ENCODE measurements around the gene FBXW2. TPM values are rescaled to one million over a fixed set of nuclear protein-coding genes. Genes with fewer than 3 reads are reported as not detected.
"Not testable (repeated sequence)": the region's sequence is repeated elsewhere in the genome, so short reads cannot be mapped to it uniquely, and the experiment has no call there.

The FBXW2 gene
- total and polyA plus RNA-seq, 2 donors (not counting 1 experiment from before 2014, with no cell fraction given) = 33.5 to 77.5 TPM

DNA sequence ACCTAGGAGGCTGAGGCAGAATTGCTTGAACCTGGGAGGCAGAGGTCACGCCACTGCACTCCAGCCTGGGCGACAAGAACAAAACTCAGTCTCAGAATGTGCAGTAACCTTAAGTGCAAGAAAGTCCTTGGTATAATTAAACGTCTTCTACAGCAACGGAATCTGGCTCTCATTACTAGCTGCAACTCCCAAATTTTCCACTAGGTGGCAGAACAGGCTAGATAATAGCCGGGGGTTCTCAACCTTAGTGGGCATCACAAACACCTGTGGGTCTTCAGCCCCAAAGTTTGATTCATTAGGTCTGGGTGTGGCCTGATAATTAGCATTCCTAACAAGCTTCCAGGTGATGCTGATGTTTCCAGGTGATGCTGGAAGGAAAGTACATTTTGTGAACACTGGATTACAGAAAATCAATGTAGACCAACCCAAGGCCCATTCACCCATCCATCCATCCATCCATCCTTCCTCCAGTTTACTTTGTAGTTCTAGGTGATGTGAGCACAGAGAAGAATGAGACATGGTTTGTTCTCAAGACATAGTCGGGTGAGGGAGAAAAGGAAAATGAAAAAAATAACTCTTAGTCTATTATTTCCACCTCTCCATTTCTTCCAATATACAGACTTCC is 37.3 kb downstream of the FBXW2 start:
- no peaks in the 10 kb centered on the region for H4K20me1 ChIP-seq (ENCODE audit: control insufficient read depth, extremely low read depth, insufficient read depth, low read length)
- no peaks in the 10 kb centered on the region for H3K4me1 ChIP-seq (ENCODE audit: control insufficient read depth, extremely low read depth, insufficient read depth, low read length)
- H3K36me3 ChIP-seq (ENCODE audit: control insufficient read depth, insufficient read depth, low read length) = no peaks in the 10 kb centered on the region
- no peak overlapping the region for H3K4me2 ChIP-seq (ENCODE audit: extremely low read depth, insufficient read depth, low read length)
- no peak overlapping the region for H2AFZ ChIP-seq (ENCODE audit: low read length)
- H3K79me2 ChIP-seq (ENCODE audit: control insufficient read depth, insufficient read depth, low read length) = no peaks in the 10 kb centered on the region
- no peak overlapping the region for H3K27ac ChIP-seq (ENCODE audit: insufficient read depth, low read length)
- no peak overlapping the region for H3K9ac ChIP-seq (ENCODE audit: insufficient read depth, low read length)
- H3K27me3 ChIP-seq (ENCODE audit: control insufficient read depth, insufficient read depth, low read length) = no peaks in the 10 kb centered on the region
- H3K4me3 ChIP-seq (replicated peaks in 1 of 4; ENCODE audit: control extremely low read depth in 1 of 4, insufficient read depth in 1 of 4, low read depth in 3 of 4, low read length in 4 of 4) = no peak overlapping the region
- no peak for TF ChIP-seq EZH2 (IDR thresholded peaks at IDR 0.05; ENCODE audit: low read length, missing control alignments)
- TF ChIP-seq, protein P1, sequence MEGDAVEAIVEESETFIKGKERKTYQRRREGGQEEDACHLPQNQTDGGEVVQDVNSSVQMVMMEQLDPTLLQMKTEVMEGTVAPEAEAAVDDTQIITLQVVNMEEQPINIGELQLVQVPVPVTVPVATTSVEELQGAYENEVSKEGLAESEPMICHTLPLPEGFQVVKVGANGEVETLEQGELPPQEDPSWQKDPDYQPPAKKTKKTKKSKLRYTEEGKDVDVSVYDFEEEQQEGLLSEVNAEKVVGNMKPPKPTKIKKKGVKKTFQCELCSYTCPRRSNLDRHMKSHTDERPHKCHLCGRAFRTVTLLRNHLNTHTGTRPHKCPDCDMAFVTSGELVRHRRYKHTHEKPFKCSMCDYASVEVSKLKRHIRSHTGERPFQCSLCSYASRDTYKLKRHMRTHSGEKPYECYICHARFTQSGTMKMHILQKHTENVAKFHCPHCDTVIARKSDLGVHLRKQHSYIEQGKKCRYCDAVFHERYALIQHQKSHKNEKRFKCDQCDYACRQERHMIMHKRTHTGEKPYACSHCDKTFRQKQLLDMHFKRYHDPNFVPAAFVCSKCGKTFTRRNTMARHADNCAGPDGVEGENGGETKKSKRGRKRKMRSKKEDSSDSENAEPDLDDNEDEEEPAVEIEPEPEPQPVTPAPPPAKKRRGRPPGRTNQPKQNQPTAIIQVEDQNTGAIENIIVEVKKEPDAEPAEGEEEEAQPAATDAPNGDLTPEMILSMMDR (conservative IDR thresholded peaks at IDR 0.05 in 1 of 2, IDR thresholded peaks at IDR 0.05 in 1 of 2; ENCODE audit: low read depth in 1 of 2, low read length in 2 of 2) = peak; percentile 85 to 87
- peak; percentile 12 to 51 for DNase-seq (ENCODE audit: low read depth in 2 of 2)
- no peaks in the 10 kb centered on the region for H3K9me3 ChIP-seq (ENCODE audit: control insufficient read depth, insufficient read depth, low read depth, low read length)

DNA sequence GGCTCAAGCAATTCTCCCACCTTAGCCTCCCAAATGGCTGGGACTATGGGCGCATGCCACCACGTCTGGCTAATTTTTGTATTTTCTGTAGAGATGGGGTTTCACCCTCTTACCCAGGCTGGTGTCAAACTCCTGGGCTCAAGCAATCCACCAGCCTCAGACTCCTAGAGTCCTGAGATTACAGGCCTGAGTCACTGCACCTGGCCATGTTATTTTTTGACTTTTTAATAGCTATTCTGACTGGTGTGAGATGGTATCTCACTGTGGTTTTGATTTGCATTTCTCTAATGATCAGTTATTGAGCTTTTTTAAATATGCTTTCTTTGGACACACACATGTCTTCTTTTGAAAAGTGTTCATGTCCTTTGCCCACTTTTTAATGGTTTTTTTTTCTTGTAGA is 38.2 kb downstream of the FBXW2 start:
- Histone ChIP-seq H3K27ac (ENCODE audit: insufficient read depth, low read length) (no peak overlapping the region), H3K9me3 (ENCODE audit: control insufficient read depth, insufficient read depth, low read depth, low read length) (no peaks in the 10 kb centered on the region), H3K27me3 (ENCODE audit: control insufficient read depth, insufficient read depth, low read length) (no peaks in the 10 kb centered on the region), H3K9ac (ENCODE audit: insufficient read depth, low read length) (no peak overlapping the region), H4K20me1 (ENCODE audit: control insufficient read depth, extremely low read depth, insufficient read depth, low read length) (no peaks in the 10 kb centered on the region), H3K79me2 (ENCODE audit: control insufficient read depth, insufficient read depth, low read length) (no peaks in the 10 kb centered on the region), H3K36me3 (ENCODE audit: control insufficient read depth, insufficient read depth, low read length) (no peaks in the 10 kb centered on the region), H3K4me1 (ENCODE audit: control insufficient read depth, extremely low read depth, insufficient read depth, low read length) (no peaks in the 10 kb centered on the region), H2AFZ (ENCODE audit: low read length) (no peak overlapping the region), H3K4me3 (replicated peaks in 1 of 4; ENCODE audit: control extremely low read depth in 1 of 4, insufficient read depth in 1 of 4, low read depth in 3 of 4, low read length in 4 of 4) (no peak overlapping the region), H3K4me2 (ENCODE audit: extremely low read depth, insufficient read depth, low read length) (no peak overlapping the region)
- TF ChIP-seq, protein P1 (conservative IDR thresholded peaks at IDR 0.05 in 1 of 2, IDR thresholded peaks at IDR 0.05 in 1 of 2; ENCODE audit: low read depth in 1 of 2, low read length in 2 of 2) = no peak
- no peak for TF ChIP-seq EZH2 (IDR thresholded peaks at IDR 0.05; ENCODE audit: low read length, missing control alignments)
- no peak for DNase-seq (ENCODE audit: low read depth in 2 of 2)

DNA sequence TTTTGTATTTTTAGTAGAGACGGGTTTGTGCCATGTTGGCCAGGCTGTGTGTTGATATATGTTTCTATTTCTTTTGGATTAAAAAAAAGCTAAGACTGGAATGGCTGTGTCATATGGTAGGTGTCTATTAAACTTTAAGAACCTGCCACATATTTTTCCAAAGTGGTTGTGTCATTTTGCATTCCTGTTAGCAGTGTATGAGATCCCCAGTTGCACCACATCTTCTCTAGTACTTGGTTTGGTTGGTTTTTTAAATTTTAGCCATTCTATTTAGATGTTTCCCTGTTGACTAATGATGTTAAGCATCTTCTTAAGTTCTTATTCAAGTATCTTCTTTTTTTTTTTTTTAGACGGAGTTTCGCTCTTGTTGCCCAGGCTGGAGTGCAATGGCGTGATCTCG is 42.8 kb downstream of the FBXW2 start:
- Histone ChIP-seq H3K27ac (ENCODE audit: insufficient read depth, low read length) (no peak overlapping the region), H3K9ac (ENCODE audit: insufficient read depth, low read length) (no peak overlapping the region), H3K79me2 (ENCODE audit: control insufficient read depth, insufficient read depth, low read length) (no peaks in the 10 kb centered on the region), H3K9me3 (ENCODE audit: control insufficient read depth, insufficient read depth, low read depth, low read length) (no peaks in the 10 kb centered on the region), H3K4me2 (ENCODE audit: extremely low read depth, insufficient read depth, low read length) (no peak overlapping the region), H3K4me1 (ENCODE audit: control insufficient read depth, extremely low read depth, insufficient read depth, low read length) (no peaks in the 10 kb centered on the region), H3K36me3 (ENCODE audit: control insufficient read depth, insufficient read depth, low read length) (no peaks in the 10 kb centered on the region), H3K4me3 (replicated peaks in 1 of 4; ENCODE audit: control extremely low read depth in 1 of 4, insufficient read depth in 1 of 4, low read depth in 3 of 4, low read length in 4 of 4) (no peak overlapping the region), H2AFZ (ENCODE audit: low read length) (no peak overlapping the region), H3K27me3 (ENCODE audit: control insufficient read depth, insufficient read depth, low read length) (no peaks in the 10 kb centered on the region), H4K20me1 (ENCODE audit: control insufficient read depth, extremely low read depth, insufficient read depth, low read length) (no peaks in the 10 kb centered on the region)
- no peak for DNase-seq (ENCODE audit: low read depth in 2 of 2)
- TF ChIP-seq EZH2 (IDR thresholded peaks at IDR 0.05; ENCODE audit: low read length, missing control alignments) = no peak
- TF ChIP-seq, protein P1 (conservative IDR thresholded peaks at IDR 0.05 in 1 of 2, IDR thresholded peaks at IDR 0.05 in 1 of 2; ENCODE audit: low read depth in 1 of 2, low read length in 2 of 2) = no peak

DNA sequence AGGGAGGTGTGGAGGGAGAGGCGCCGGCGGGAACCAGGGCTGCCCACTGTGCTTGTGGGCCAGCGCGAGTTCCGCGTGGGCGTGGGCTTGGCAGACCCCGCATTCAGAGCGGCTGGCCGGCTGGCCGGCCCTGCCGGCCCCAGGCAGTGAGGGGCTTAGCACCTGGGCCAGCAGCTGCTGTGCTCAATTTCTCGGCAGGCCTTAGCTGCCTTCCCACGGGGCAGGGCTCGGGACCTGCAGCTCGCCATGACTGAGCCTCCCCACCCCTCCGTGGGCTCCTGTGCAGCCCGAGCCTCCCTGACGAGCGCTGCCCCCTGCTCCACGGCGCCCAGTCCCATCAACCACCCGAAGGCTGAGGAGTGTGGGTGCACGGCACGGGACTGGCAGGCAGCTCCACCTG is 46.9 kb downstream of the FBXW2 start:
- H3K79me2 ChIP-seq (ENCODE audit: control insufficient read depth, insufficient read depth, low read length); H3K9me3 ChIP-seq (ENCODE audit: control insufficient read depth, insufficient read depth, low read depth, low read length); H3K4me3 ChIP-seq (replicated peaks in 1 of 4; ENCODE audit: control extremely low read depth in 1 of 4, insufficient read depth in 1 of 4, low read depth in 3 of 4, low read length in 4 of 4); H2AFZ ChIP-seq (ENCODE audit: low read length); DNase-seq (ENCODE audit: low read depth in 2 of 2); H3K27me3 ChIP-seq (ENCODE audit: control insufficient read depth, insufficient read depth, low read length); H3K4me1 ChIP-seq (ENCODE audit: control insufficient read depth, extremely low read depth, insufficient read depth, low read length); H3K36me3 ChIP-seq (ENCODE audit: control insufficient read depth, insufficient read depth, low read length); H3K27ac ChIP-seq (ENCODE audit: insufficient read depth, low read length); H3K4me2 ChIP-seq (ENCODE audit: extremely low read depth, insufficient read depth, low read length); H3K9ac ChIP-seq (ENCODE audit: insufficient read depth, low read length); H4K20me1 ChIP-seq (ENCODE audit: control insufficient read depth, extremely low read depth, insufficient read depth, low read length): not testable (repeated sequence)
